Measurements from ENCODE around the gene TMEM239.

DNA sequence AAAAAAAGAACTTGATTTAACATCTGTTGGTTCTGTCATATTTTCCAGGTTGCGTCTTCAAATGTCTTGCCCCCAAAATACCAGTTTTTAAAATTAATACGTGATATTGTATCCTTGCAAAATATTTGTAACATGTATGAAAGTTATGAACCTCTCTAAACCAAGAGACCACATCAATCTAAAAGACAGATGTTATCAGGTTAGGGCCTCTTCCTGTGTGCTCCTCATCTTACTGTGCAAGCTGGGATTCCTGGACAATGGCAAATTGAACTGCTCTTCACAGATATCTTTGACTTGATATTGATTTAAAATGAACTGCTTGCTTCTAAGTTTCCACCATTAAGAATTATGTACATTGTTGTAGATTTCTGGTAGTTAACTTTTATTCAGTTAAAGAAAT, 9.6 kb downstream of the TMEM239 start:
- TF ChIP-seq, protein P1, sequence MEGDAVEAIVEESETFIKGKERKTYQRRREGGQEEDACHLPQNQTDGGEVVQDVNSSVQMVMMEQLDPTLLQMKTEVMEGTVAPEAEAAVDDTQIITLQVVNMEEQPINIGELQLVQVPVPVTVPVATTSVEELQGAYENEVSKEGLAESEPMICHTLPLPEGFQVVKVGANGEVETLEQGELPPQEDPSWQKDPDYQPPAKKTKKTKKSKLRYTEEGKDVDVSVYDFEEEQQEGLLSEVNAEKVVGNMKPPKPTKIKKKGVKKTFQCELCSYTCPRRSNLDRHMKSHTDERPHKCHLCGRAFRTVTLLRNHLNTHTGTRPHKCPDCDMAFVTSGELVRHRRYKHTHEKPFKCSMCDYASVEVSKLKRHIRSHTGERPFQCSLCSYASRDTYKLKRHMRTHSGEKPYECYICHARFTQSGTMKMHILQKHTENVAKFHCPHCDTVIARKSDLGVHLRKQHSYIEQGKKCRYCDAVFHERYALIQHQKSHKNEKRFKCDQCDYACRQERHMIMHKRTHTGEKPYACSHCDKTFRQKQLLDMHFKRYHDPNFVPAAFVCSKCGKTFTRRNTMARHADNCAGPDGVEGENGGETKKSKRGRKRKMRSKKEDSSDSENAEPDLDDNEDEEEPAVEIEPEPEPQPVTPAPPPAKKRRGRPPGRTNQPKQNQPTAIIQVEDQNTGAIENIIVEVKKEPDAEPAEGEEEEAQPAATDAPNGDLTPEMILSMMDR (IDR thresholded peaks at IDR 0.05), result no peak
- TF ChIP-seq ZFX (IDR thresholded peaks at IDR 0.05; ENCODE audit: borderline replicate concordance), result no peak

All from 22Rv1 (cell line).